Breast epithelium (tissue), 3 donors: Measurements from ENCODE around the gene ARHGAP45.

Source experiments
- POLR2A ChIP-seq: fragments of 450-650 bp; IDR thresholded peaks from one replicate; pipeline ENCODE4 v1.6.1; 2016; ENCODE audit warnings: antibody characterized with exemption, mild to moderate bottlenecking, moderate library complexity
- POLR2AphosphoS5 ChIP-seq, 3 donors: sonication (generic); formaldehyde crosslinking; IDR thresholded peaks; one replicate each; pipeline ENCODE4 v1.6.1; 2017; ENCODE audit warnings: antibody characterized with exemption in 3 of 3
- TF ChIP-seq, protein P1 (sequence below), 3 donors: fragments of 450-650 bp; IDR thresholded peaks; one replicate each; pipeline ENCODE4 v1.5.1; 2016 to 2017; ENCODE audit warnings: antibody characterized with exemption in 3 of 3, mild to moderate bottlenecking in 3 of 3, moderate library complexity in 3 of 3

DNA sequence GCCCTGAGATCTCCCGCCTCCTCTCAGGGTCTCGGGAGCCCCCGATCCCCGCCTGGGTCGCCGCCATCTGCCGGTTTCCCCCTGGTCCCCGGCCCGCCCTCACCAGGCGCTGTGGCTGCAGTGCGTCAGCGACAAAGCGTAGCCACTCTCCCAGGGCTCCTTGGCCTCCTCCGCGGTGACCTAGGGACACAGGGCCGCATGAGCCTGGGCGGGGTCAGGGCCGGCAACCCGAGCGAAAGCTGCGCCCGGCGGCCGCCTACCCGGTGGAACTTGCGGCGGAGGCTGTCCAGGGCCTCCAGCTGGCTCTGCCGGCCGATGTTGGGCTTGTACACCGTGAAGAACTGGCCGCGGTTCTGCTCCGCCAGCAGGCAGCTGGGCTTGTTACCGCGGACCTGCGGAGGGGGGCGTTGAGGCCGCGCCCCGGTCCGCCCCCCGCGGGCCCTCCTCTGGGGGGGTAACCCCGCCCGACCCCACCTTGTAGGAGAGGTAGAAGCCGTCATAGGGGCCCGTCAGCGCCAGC, 42.1 kb downstream of the ARHGAP45 start:
- TF ChIP-seq, protein P1, sequence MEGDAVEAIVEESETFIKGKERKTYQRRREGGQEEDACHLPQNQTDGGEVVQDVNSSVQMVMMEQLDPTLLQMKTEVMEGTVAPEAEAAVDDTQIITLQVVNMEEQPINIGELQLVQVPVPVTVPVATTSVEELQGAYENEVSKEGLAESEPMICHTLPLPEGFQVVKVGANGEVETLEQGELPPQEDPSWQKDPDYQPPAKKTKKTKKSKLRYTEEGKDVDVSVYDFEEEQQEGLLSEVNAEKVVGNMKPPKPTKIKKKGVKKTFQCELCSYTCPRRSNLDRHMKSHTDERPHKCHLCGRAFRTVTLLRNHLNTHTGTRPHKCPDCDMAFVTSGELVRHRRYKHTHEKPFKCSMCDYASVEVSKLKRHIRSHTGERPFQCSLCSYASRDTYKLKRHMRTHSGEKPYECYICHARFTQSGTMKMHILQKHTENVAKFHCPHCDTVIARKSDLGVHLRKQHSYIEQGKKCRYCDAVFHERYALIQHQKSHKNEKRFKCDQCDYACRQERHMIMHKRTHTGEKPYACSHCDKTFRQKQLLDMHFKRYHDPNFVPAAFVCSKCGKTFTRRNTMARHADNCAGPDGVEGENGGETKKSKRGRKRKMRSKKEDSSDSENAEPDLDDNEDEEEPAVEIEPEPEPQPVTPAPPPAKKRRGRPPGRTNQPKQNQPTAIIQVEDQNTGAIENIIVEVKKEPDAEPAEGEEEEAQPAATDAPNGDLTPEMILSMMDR (IDR thresholded peaks at IDR 0.05), result no peak
- TF ChIP-seq POLR2A (no peak), POLR2AphosphoS5 (IDR thresholded peaks at IDR 0.05) (no peak)
